Measurements from ENCODE around the gene TMSB4X.
A peak's percentile ranks its signal among the peaks of the same experiment; 100 is the strongest.
"Not testable (repeated sequence)": the region's sequence is repeated elsewhere in the genome, so short reads cannot be mapped to it uniquely, and the experiment has no call there.

The TMSB4X gene

GRCh38 chrX:12978205-12979025 lies 3.5 kb downstream of the TMSB4X start:
- H3K4me3 ChIP-seq (ENCODE audit: low read depth, low read length) = no peak overlapping the region
- no peak for DNase-seq (ENCODE audit: low read depth)
- TF ChIP-seq CTCF (IDR thresholded peaks at IDR 0.05; ENCODE audit: control insufficient read depth, extremely low read depth, insufficient read depth) = no peak

GRCh38 chrX:12979026-12979607 lies 4.2 kb downstream of the TMSB4X start:
- no peak overlapping the region for H3K4me3 ChIP-seq (ENCODE audit: low read depth, low read length)
- TF ChIP-seq CTCF (IDR thresholded peaks at IDR 0.05; ENCODE audit: control insufficient read depth, extremely low read depth, insufficient read depth) = no peak
- no peak for DNase-seq (ENCODE audit: low read depth)

DNA sequence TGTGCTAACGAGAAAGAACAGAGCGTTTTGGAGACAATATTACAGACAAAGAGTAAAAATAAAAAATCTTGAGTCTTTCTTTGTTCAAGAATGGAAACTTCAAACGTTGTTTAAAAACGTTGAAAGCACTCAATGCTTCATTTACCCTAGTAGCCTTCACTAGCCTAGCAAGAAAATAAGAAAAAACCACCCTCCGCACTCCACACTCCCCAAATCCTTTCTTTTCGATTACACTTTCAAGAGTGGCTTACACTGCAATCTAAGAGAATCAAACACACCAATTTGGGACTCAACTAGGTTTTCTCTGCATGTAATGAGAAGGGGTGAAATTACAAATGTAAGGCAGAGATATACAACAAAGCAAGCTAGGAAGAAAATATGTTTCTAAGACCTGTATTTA lies 4.7 kb downstream of the TMSB4X start:
- no peak for TF ChIP-seq CTCF (IDR thresholded peaks at IDR 0.05; ENCODE audit: control insufficient read depth, extremely low read depth, insufficient read depth)
- H3K4me3 ChIP-seq (ENCODE audit: low read depth, low read length) = no peak overlapping the region
- DNase-seq (ENCODE audit: low read depth) = no peak

- not testable (repeated sequence) for H3K4me3 ChIP-seq (ENCODE audit: low read depth, low read length); DNase-seq (ENCODE audit: low read depth)
Measured at GRCh38 chrX:12980039-12980438, 5.1 kb downstream of the TMSB4X start.

DNA sequence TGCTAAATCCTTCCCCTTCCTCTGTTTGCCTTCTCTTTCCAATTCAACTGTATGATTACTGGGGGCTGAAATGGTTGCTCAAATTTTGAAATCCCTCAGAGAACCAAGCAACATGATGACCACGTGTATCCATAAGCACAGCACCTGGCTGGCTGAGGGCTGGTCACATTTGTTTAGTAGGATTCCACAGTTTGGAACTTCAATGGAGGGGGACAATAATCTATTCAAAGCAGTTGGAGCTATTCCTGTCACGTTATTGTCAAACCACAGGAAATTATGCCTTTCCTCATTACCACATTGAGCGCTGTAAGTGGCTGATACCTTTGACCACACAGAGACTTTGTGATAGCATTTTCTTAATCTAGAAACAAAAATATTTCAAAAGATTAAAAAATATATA lies 7.0 kb downstream of the TMSB4X start:
- TF ChIP-seq CTCF (IDR thresholded peaks at IDR 0.05; ENCODE audit: control insufficient read depth, extremely low read depth, insufficient read depth) = no peak
- H3K4me3 ChIP-seq (ENCODE audit: low read depth, low read length) = no peak overlapping the region
- DNase-seq (ENCODE audit: low read depth) = no peak

- no peak for TF ChIP-seq CTCF (IDR thresholded peaks at IDR 0.05; ENCODE audit: control insufficient read depth, extremely low read depth, insufficient read depth)
- H3K4me3 ChIP-seq (ENCODE audit: low read depth, low read length) = no peak overlapping the region
- DNase-seq (ENCODE audit: low read depth) = peak; percentile 64
Measured at GRCh38 chrX:12984603-12985319, 9.9 kb downstream of the TMSB4X start.

- TF ChIP-seq CTCF (IDR thresholded peaks at IDR 0.05; ENCODE audit: control insufficient read depth, extremely low read depth, insufficient read depth) = no peak
- no peak overlapping the region for H3K4me3 ChIP-seq (ENCODE audit: low read depth, low read length)
- DNase-seq (ENCODE audit: low read depth) = no peak
Measured at GRCh38 chrX:12985331-12985730, 10.4 kb downstream of the TMSB4X start.
